Measurements from ENCODE around the gene TMCC3.
"Not testable (repeated sequence)": the region's sequence is repeated elsewhere in the genome, so short reads cannot be mapped to it uniquely, and the experiment has no call there.

TMCC3 gene

GRCh38 chr12:94595152-94595551 lies 55.2 kb downstream of the TMCC3 start:
- no peak for TF ChIP-seq CTCF (IDR thresholded peaks at IDR 0.05; ENCODE audit: low read depth, low read length, missing control alignments)
- no peak overlapping the region for H3K4me3 ChIP-seq (ENCODE audit: low read depth, low read length)

GRCh38 chr12:94594443-94594825 lies 55.9 kb downstream of the TMCC3 start:
- TF ChIP-seq CTCF (IDR thresholded peaks at IDR 0.05; ENCODE audit: low read depth, low read length, missing control alignments) = no peak
- DNase-seq (ENCODE audit: low read depth) = no peak
- no peak overlapping the region for H3K4me3 ChIP-seq (ENCODE audit: low read depth, low read length)

More at GRCh38 chr12:94595152-94595551, 55.2 kb downstream of the TMCC3 start:
- no peak for DNase-seq (ENCODE audit: low read depth)

GRCh38 chr12:94593822-94594442 lies 56.4 kb downstream of the TMCC3 start:
- H3K4me3 ChIP-seq (ENCODE audit: low read depth, low read length) = no peak overlapping the region
- TF ChIP-seq CTCF (IDR thresholded peaks at IDR 0.05; ENCODE audit: low read depth, low read length, missing control alignments) = no peak
- no peak for DNase-seq (ENCODE audit: low read depth)

GRCh38 chr12:94592723-94593122 lies 57.6 kb downstream of the TMCC3 start:
- not testable (repeated sequence) for DNase-seq (ENCODE audit: low read depth); H3K4me3 ChIP-seq (ENCODE audit: low read depth, low read length)

GRCh38 chr12:94592080-94592479 lies 58.3 kb downstream of the TMCC3 start:
- no peak for DNase-seq (ENCODE audit: low read depth)

GRCh38 chr12:94590428-94590827 lies 59.9 kb downstream of the TMCC3 start:
- H3K4me3 ChIP-seq (ENCODE audit: low read depth, low read length) = no peak overlapping the region
- no peak for DNase-seq (ENCODE audit: low read depth)
- TF ChIP-seq CTCF (IDR thresholded peaks at IDR 0.05; ENCODE audit: low read depth, low read length, missing control alignments) = no peak

More at GRCh38 chr12:94592080-94592479, 58.3 kb downstream of the TMCC3 start:
- H3K4me3 ChIP-seq (ENCODE audit: low read depth, low read length) = no peak overlapping the region
- TF ChIP-seq CTCF (IDR thresholded peaks at IDR 0.05; ENCODE audit: low read depth, low read length, missing control alignments) = no peak

GRCh38 chr12:94589591-94590001 lies 60.8 kb downstream of the TMCC3 start:
- H3K4me3 ChIP-seq (ENCODE audit: low read depth, low read length) = no peak overlapping the region
- DNase-seq (ENCODE audit: low read depth) = no peak
- no peak for TF ChIP-seq CTCF (IDR thresholded peaks at IDR 0.05; ENCODE audit: low read depth, low read length, missing control alignments)
